GM11168 (cell line): ENCODE data around the gene GALNT16.

ENCODE experiments used
- in situ Hi-C: fragments of 300-500 bp; cut with MboI; formaldehyde crosslinking; loops from one replicate; pipeline ENCODE4 v1.12.0; 2022; ENCODE audit warnings: low sequenced_read_pairs; ENCODE audit not compliant: unreplicated experiment

Gene GALNT16

GRCh38 chr14:69314327-69314726 lies 54.4 kb downstream of the GALNT16 start:
- in situ Hi-C loops = no loop called here

GRCh38 chr14:69315301-69315700 lies 55.3 kb downstream of the GALNT16 start:
- in situ Hi-C loops = no loop called here

GRCh38 chr14:69316449-69317101 lies 56.6 kb downstream of the GALNT16 start:
- in situ Hi-C loops = no loop called here

- in situ Hi-C loops = no loop called here
Observed at GRCh38 chr14:69317102-69317755, 57.3 kb downstream of the GALNT16 start.

- in situ Hi-C loops = no loop called here
Observed at GRCh38 chr14:69317780-69318179, 57.8 kb downstream of the GALNT16 start.

- in situ Hi-C loops = no loop called here
Observed at GRCh38 chr14:69318241-69318640, 58.3 kb downstream of the GALNT16 start.

GRCh38 chr14:69318901-69319475 lies 59.0 kb downstream of the GALNT16 start:
- in situ Hi-C loops = no loop called here

- in situ Hi-C loops = no loop called here
Observed at GRCh38 chr14:69319911-69320310, 60.0 kb downstream of the GALNT16 start.

GRCh38 chr14:69320581-69321365 lies 60.8 kb downstream of the GALNT16 start:
- in situ Hi-C loops = no loop called here

GRCh38 chr14:69321601-69322330 lies 61.8 kb downstream of the GALNT16 start:
- in situ Hi-C loops = no loop called here

- in situ Hi-C loops = no loop called here
Observed at GRCh38 chr14:69323266-69323998, 63.5 kb downstream of the GALNT16 start.

GRCh38 chr14:69323999-69324282 lies 64.0 kb downstream of the GALNT16 start:
- in situ Hi-C loops = no loop called here

GRCh38 chr14:69324341-69324931 lies 64.5 kb downstream of the GALNT16 start:
- in situ Hi-C loops = no loop called here

GRCh38 chr14:69325086-69325485 lies 65.1 kb downstream of the GALNT16 start:
- in situ Hi-C loops = no loop called here

GRCh38 chr14:69325646-69326265 lies 65.8 kb downstream of the GALNT16 start:
- in situ Hi-C loops = no loop called here

GRCh38 chr14:69326611-69327010 lies 66.7 kb downstream of the GALNT16 start:
- in situ Hi-C loops = no loop called here

GRCh38 chr14:69327507-69327906 lies 67.5 kb downstream of the GALNT16 start:
- in situ Hi-C loops = no loop called here

- in situ Hi-C loops = no loop called here
Observed at GRCh38 chr14:69328317-69328716, 68.4 kb downstream of the GALNT16 start.

- in situ Hi-C loops = no loop called here
Observed at GRCh38 chr14:69328765-69329164, 68.8 kb downstream of the GALNT16 start.
